Measurements from ENCODE around the gene LTA4H. TPM values are rescaled to one million over a fixed set of nuclear protein-coding genes. Genes with fewer than 3 reads are reported as not detected.

The LTA4H gene
- total RNA-seq, 1 donor from 2014 or later, result 266 TPM

GRCh38 chr12:96053476-96054243, 18.3 kb upstream of the LTA4H start:
- no peaks in the 10 kb centered on the region for H3K36me3 Mint-ChIP-seq
- no peak overlapping the region for H3K27ac ChIP-seq
- no peak for TF ChIP-seq EZH2 (IDR thresholded peaks at IDR 0.05)
- no peak for TF ChIP-seq EZH2phosphoT487 (IDR thresholded peaks at IDR 0.05)
- TF ChIP-seq CTCF (IDR thresholded peaks at IDR 0.05), result no peak
- H3K9me3 ChIP-seq (ENCODE audit: low read depth), result no peaks in the 10 kb centered on the region
- no peak overlapping the region for H3K9ac ChIP-seq
- no peaks in the 10 kb centered on the region for H3F3A ChIP-seq (ENCODE audit: low read depth)
- H3K4me1 ChIP-seq, result no peaks in the 10 kb centered on the region
- no peaks in the 10 kb centered on the region for H3K27me3 ChIP-seq
- no peaks in the 10 kb centered on the region for H3K36me3 ChIP-seq
- no peak overlapping the region for H3K4me3 Mint-ChIP-seq
- peaks cover 5% of the 10 kb centered on the region for H3K27me3 Mint-ChIP-seq (ENCODE audit: insufficient read depth, low read depth)
- no peak overlapping the region for H3K4me3 ChIP-seq
- no peak overlapping the region for H3K4me2 ChIP-seq
- DNase-seq (ENCODE audit: low spot score), result no peak
- H2AFZ ChIP-seq (replicated peaks), result no peak overlapping the region
- no peaks in the 10 kb centered on the region for H4K20me1 ChIP-seq (ENCODE audit: low read depth)
- peaks cover 8% of the 10 kb centered on the region for H3K9me3 Mint-ChIP-seq
- H3K4me1 Mint-ChIP-seq, result no peaks in the 10 kb centered on the region
- no peaks in the 10 kb centered on the region for H3K79me2 ChIP-seq (ENCODE audit: low read depth)
- H3K27ac Mint-ChIP-seq, result no peak overlapping the region

DNA sequence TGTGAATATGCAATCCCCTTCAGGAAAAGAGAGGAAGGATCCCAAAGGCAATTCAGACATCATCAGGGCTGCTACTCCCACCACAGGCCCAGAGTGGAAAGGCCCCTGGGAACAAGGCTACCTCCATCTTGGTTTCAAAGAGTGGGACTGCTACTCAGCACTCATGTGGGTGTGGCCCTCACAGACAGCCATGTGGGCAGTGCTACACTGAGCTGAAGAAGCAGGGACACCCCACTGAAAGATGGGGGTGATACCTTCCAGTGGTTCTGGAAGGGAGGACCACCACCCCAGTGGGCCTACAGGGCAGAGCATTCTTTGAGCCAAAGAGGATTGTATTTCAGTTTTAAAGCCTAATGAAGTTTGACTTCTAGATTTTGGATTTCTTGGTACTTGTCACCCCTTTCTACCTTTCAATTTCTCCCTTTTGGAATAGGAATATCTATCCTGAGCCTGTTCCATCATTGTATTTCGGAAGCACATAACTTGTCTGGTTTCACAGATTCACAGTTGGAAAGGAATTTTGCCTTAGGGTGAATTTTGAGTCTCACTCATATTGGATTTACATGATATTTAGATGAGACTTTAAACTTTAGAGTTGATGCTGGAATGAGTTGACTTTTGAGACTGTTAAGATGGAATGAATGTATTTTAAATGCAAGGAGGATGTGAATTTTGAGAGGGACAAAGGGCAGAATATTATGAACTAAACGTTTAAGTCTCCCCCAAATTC, 16.5 kb upstream of the LTA4H start:
- H3K9me3 ChIP-seq (ENCODE audit: low read depth), result no peaks in the 10 kb centered on the region
- no peak overlapping the region for H3K4me3 ChIP-seq
- H3K4me1 ChIP-seq, result no peaks in the 10 kb centered on the region
- no peak overlapping the region for H2AFZ ChIP-seq (replicated peaks)
- Mint-ChIP-seq H3K27me3 (ENCODE audit: insufficient read depth, low read depth) (peaks cover 5% of the 10 kb centered on the region), H3K27ac (no peak overlapping the region), H3K4me1 (peaks cover 10% of the 10 kb centered on the region), H3K4me3 (no peak overlapping the region), H3K36me3 (no peaks in the 10 kb centered on the region), H3K9me3 (peaks cover 8% of the 10 kb centered on the region)
- TF ChIP-seq EZH2 (IDR thresholded peaks at IDR 0.05) (no peak), CTCF (IDR thresholded peaks at IDR 0.05) (no peak), EZH2phosphoT487 (IDR thresholded peaks at IDR 0.05) (no peak)
- no peaks in the 10 kb centered on the region for H4K20me1 ChIP-seq (ENCODE audit: low read depth)
- no peak overlapping the region for H3K9ac ChIP-seq
- no peak overlapping the region for H3K4me2 ChIP-seq
- H3K27me3 ChIP-seq, result no peaks in the 10 kb centered on the region
- H3F3A ChIP-seq (ENCODE audit: low read depth), result no peaks in the 10 kb centered on the region
- no peaks in the 10 kb centered on the region for H3K79me2 ChIP-seq (ENCODE audit: low read depth)
- H3K36me3 ChIP-seq, result no peaks in the 10 kb centered on the region
- no peak overlapping the region for H3K27ac ChIP-seq
- no peak for DNase-seq (ENCODE audit: low spot score)

DNA sequence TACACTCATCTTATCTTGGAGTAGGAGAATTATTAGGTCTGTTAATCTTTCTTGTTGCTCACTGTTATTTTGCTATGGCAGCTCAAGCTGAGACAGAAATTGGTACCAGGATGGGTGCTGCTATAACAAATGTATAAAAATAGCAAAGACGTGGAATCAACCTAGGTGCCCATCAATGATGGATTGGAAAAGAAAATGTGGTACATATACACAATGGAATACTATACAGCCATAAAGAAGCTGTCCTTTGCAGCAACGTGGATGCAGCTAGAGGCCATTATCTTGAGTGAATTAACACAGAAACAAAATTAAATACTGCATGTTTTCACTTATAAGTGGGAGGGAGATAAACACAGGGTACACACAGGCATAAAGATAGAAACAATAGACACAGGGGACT, 14.8 kb upstream of the LTA4H start:
- H3K27me3 Mint-ChIP-seq (ENCODE audit: insufficient read depth, low read depth), result peaks cover 2% of the 10 kb centered on the region
- H3K36me3 ChIP-seq, result no peaks in the 10 kb centered on the region
- H3F3A ChIP-seq (ENCODE audit: low read depth), result no peaks in the 10 kb centered on the region
- H4K20me1 ChIP-seq (ENCODE audit: low read depth), result no peaks in the 10 kb centered on the region
- H3K27me3 ChIP-seq, result no peaks in the 10 kb centered on the region
- H3K9me3 ChIP-seq (ENCODE audit: low read depth), result no peaks in the 10 kb centered on the region
- no peak overlapping the region for H3K27ac Mint-ChIP-seq
- H3K79me2 ChIP-seq (ENCODE audit: low read depth), result no peaks in the 10 kb centered on the region
- H3K4me3 Mint-ChIP-seq, result no peak overlapping the region
- H3K9me3 Mint-ChIP-seq, result peaks cover 1% of the 10 kb centered on the region
- TF ChIP-seq EZH2phosphoT487 (IDR thresholded peaks at IDR 0.05) (no peak), EZH2 (IDR thresholded peaks at IDR 0.05) (no peak), CTCF (IDR thresholded peaks at IDR 0.05) (no peak)
- no peaks in the 10 kb centered on the region for H3K36me3 Mint-ChIP-seq
- no peak overlapping the region for H3K9ac ChIP-seq
- H3K4me1 Mint-ChIP-seq, result peaks cover 15% of the 10 kb centered on the region
- H3K4me1 ChIP-seq, result no peaks in the 10 kb centered on the region
- H3K27ac ChIP-seq, result no peak overlapping the region
- no peak overlapping the region for H2AFZ ChIP-seq (replicated peaks)
- no peak overlapping the region for H3K4me2 ChIP-seq
- no peak for DNase-seq (ENCODE audit: low spot score)
- H3K4me3 ChIP-seq, result no peak overlapping the region
